Activated CD4-positive, alpha-beta memory T cell treated with anti-CD3 and anti-CD28 coated beads, Interleukin-2, amount 10 ng/mL, durations not matched to agents 7 days and 5 days (primary cell): ENCODE data around the gene ALK. TPM values are rescaled to one million over a fixed set of nuclear protein-coding genes. Genes with fewer than 3 reads are reported as not detected.

Source experiments
- CTCF ChIA-PET: fragments of 350-600 bp; sonication (Branson Sonifier 250); formaldehyde crosslinking; loops from one replicate; lab custom pipeline; 2021; ENCODE audit warnings: antibody characterized with exemption, inconsistent platforms; lab: Charles Lee
- POLR2A ChIA-PET: fragments of 350-600 bp; sonication (Branson Sonifier 250); formaldehyde crosslinking; loops from one replicate; lab custom pipeline; 2021; ENCODE audit warnings: antibody characterized with exemption; lab: Charles Lee
- DNase-seq: peaks from one replicate; pipeline ENCODE4 v3.0.0-alpha.2; 2020
- H3K27ac Mint-ChIP-seq: one replicate; pipeline ENCODE4 v1.8.0; 2021; ENCODE audit warnings: mild to moderate bottlenecking, mixed read lengths
- H3K27me3 Mint-ChIP-seq: one replicate; pipeline ENCODE4 v1.8.0; 2021; ENCODE audit warnings: mixed read lengths
- H3K36me3 Mint-ChIP-seq: one replicate; pipeline ENCODE4 v1.8.0; 2021; ENCODE audit warnings: low read depth, mixed read lengths
- H3K4me1 Mint-ChIP-seq: one replicate; pipeline ENCODE4 v1.8.0; 2021; ENCODE audit warnings: mixed read lengths
- H3K4me3 Mint-ChIP-seq: one replicate; pipeline ENCODE4 v1.8.0; 2021; ENCODE audit warnings: mild to moderate bottlenecking, mixed read lengths
- H3K9me3 Mint-ChIP-seq: one replicate; pipeline ENCODE4 v1.8.0; 2021; ENCODE audit warnings: mixed read lengths
- total RNA-seq, 2 experiments: library from RNA; stranded (reverse); gene quantifications; one replicate each; pipeline ENCODE4 v1.2.3, GENCODE V29; 2021

Gene ALK
- total RNA-seq, 2 experiments from 2014 or later, result not detected

DNA sequence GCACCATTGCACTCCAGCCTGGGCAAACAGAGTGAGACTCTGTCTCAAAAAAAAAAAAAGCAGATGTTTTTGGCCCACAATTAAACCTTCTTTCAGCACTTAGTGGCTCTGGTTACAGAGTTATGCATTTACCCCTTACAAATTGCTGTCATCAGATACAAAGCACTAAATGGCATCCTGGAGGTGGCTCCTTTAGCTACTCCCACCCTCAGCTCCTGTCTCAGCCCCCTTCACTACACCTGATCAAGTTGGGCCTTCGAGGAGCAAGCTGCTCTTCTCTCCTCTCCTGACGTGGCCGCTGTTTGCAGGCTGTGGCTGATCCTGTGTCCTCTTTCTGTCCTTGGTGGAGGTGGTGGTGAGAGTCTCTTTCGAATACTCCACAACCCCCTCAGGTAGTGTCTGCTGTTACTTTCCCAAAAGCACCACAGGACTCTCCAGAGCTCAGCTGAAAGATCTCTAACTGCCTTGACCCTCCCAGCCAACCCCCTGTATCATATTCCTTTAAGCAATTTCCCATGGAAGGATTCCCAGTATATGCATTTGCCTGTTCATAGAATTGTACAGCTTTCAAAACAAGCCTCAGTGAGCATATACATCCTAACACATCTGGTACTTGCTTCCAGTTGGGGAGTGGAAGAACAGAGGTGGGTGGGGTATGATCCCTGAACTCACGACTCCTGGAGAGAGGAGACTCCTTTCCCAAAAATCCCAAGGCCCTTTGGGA lies 520.3 kb downstream of the ALK start:
- ChIA-PET CTCF (no interaction called here), POLR2A (no interaction called here)
- Mint-ChIP-seq H3K27ac (no peak overlapping the region), H3K4me1 (no peaks in the 10 kb centered on the region), H3K36me3 (no peaks in the 10 kb centered on the region), H3K27me3 (peaks cover 1% of the 10 kb centered on the region), H3K9me3 (no peaks in the 10 kb centered on the region), H3K4me3 (no peak overlapping the region)
- no peak for DNase-seq

DNA sequence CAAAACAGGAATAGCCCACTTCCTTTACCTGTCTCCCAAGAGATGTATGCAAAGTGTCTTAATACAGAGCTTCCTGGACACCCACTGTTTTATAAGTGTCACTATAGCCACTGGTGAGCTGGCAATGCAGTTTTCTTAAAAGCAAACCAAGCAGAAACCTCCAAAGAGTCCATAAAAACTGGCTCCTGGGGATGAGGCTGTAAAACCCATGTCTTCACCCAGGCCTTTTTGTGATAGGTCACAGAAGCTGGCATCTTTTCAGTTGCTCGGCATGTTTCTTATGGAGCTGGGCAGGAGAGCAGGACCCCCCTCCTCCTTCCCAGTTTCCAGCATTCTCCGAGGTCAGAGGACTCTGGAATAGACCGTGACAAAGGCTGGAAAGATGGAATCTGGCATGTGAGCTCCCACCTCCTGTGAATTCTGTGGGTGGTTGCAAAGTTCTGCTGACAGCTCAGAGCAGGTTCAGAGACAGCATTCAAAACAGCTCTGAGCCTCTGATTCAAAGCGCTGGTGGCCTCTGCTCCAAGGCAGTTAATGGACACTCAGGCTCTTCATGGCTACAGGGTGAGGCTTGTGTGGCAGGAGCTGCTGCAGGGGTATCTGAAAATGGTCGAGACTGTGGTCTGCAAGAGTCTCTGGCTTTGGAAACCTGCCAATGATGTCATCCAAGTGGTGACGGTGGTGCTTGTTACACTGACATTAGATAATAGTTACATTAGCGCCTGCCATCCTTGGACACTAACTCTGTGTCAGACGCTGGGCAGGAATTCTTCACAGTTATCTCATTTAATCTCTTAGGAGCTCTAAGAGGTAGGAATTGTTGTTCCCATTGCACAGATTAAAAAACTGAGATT lies 522.8 kb downstream of the ALK start:
- ChIA-PET CTCF (no interaction called here), POLR2A (no interaction called here)
- Mint-ChIP-seq H3K9me3 (no peaks in the 10 kb centered on the region), H3K27ac (no peak overlapping the region), H3K4me1 (no peaks in the 10 kb centered on the region), H3K27me3 (peaks cover 6% of the 10 kb centered on the region), H3K4me3 (no peak overlapping the region), H3K36me3 (no peaks in the 10 kb centered on the region)
- DNase-seq, result no peak

DNA sequence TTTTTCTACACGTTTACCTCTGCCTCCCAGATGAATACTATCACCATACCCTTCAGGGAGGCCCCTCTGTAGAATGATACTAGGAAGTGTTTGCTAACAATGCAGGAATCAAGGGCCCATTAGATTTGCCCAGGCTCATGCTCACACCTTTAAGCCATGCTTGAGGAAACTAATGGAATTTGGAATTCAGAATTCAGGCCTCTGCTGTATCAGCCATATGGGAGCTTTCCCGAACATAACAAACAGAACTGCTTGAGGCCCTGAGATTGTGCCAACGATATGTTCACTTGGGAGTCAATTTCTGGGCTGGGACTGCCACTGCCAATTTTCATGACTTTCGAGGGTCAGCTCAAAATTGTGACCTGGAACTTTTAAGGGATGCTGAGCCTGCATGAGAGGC lies 523.7 kb downstream of the ALK start:
- no peak overlapping the region for H3K27ac Mint-ChIP-seq
- H3K36me3 Mint-ChIP-seq, result no peaks in the 10 kb centered on the region
- DNase-seq, result no peak
- H3K27me3 Mint-ChIP-seq, result peaks cover 12% of the 10 kb centered on the region
- no peaks in the 10 kb centered on the region for H3K9me3 Mint-ChIP-seq
- ChIA-PET CTCF (no interaction called here), POLR2A (no interaction called here)
- no peaks in the 10 kb centered on the region for H3K4me1 Mint-ChIP-seq
- no peak overlapping the region for H3K4me3 Mint-ChIP-seq

DNA sequence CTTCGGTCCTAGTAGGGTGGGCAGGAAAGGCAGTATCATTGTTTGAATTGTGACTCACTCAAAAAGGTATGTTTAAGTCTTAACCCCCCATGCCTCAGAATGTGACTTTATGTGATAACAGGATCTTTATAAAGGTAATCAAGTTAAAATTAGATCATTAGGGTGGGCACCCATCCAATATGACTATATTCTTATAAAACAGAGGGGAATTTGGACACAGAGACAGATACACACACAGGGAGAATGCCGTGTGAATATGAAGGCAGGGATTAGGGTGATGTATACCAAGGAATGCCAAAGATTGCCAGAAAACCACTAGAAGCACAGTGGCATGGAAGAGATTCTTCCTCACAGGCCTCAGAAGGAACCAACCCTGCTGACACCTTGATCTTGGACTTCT lies 524.3 kb downstream of the ALK start:
- H3K27ac Mint-ChIP-seq, result no peak overlapping the region
- no peak overlapping the region for H3K4me3 Mint-ChIP-seq
- no peaks in the 10 kb centered on the region for H3K36me3 Mint-ChIP-seq
- ChIA-PET POLR2A (no interaction called here), CTCF (no interaction called here)
- H3K4me1 Mint-ChIP-seq, result no peaks in the 10 kb centered on the region
- DNase-seq, result no peak
- H3K9me3 Mint-ChIP-seq, result no peaks in the 10 kb centered on the region
- peaks cover 15% of the 10 kb centered on the region for H3K27me3 Mint-ChIP-seq

DNA sequence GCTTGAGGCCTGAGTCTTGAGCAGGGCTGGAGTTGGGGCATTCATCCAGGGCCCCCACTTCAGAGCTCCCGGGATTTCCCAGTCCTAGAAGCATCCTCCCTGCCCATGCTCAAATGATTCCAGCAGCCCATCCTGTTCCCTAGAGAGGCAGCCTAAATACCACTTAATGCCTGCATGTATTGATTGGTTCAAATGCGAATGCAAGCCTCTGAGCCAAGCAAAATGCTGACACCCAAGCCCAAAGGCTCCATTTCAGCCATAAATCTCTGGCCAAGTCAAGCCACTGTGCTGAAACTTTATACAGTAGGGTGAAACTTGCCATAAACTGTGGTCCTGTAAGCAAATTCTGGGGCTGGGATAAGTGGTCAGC lies 526.4 kb downstream of the ALK start:
- H3K4me3 Mint-ChIP-seq, result no peak overlapping the region
- no peak overlapping the region for H3K27ac Mint-ChIP-seq
- H3K27me3 Mint-ChIP-seq, result peaks cover 23% of the 10 kb centered on the region
- CTCF ChIA-PET, result no interaction called here
- POLR2A ChIA-PET, result interaction anchor here (1.6 kb wide), 1 partner anchor 9 kb away, joined by 3 read pairs; no protein-coding TSS in a partner anchor
- no peak for DNase-seq
- H3K9me3 Mint-ChIP-seq, result no peaks in the 10 kb centered on the region
- H3K4me1 Mint-ChIP-seq, result no peaks in the 10 kb centered on the region
- H3K36me3 Mint-ChIP-seq, result no peaks in the 10 kb centered on the region

DNA sequence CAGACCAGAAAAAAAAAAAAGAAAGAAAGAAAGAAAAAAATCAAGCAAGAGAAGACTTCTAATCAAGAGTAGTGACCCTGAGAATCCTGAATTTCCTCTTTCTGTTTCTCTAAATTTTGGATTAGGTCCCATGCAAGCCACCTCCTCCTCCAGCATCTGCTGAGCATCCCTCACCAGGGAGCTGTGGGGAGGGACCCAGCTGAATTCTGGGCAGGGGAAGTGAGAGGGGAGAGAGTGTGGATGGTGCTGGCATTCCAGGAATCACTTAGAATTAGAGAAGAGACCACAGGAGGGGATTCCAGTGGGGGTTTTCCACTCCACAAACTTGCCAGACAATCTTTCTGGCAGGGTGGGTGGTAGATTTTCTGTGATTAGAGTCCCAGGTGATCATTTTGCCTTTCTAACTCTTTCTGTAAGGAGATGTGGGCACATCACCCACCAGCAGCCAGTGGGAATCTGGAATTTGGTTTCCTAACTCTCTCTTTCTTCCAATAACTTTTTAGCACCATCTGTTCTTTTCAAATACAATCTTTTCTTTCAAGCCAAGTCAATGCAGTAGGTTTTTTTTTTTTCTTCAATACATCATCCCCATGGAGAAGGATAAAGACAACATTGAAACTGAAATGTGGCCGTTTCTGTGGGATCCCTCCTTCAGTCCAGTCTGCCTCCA lies 526.9 kb downstream of the ALK start:
- no peaks in the 10 kb centered on the region for H3K9me3 Mint-ChIP-seq
- H3K36me3 Mint-ChIP-seq, result no peaks in the 10 kb centered on the region
- ChIA-PET POLR2A (interaction anchor here (1.6 kb wide), 1 partner anchor 8 kb away, joined by 3 read pairs; no protein-coding TSS in a partner anchor), CTCF (no interaction called here)
- DNase-seq, result no peak
- H3K27me3 Mint-ChIP-seq, result peaks cover 23% of the 10 kb centered on the region
- H3K27ac Mint-ChIP-seq, result no peak overlapping the region
- no peak overlapping the region for H3K4me3 Mint-ChIP-seq
- no peaks in the 10 kb centered on the region for H3K4me1 Mint-ChIP-seq

DNA sequence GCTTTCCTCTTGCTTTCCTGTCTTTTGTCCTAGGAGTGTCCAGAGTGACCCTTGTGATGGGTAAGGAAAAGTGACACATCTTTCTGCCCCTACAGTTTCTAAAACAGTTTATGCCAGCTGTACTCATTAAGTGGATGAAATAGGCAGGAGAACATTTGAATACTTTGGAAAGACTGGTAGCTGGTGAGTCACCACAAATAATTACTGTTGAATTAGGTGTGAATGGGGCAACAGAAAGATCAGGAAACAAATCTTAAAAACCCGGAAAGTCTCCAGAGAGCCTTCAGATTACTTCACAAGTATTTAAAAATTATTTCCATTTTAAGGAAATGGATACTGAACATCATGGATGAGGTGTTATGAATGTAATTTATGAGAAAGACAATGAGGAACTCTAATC lies 527.7 kb downstream of the ALK start:
- Mint-ChIP-seq H3K36me3 (no peaks in the 10 kb centered on the region), H3K27ac (no peak overlapping the region), H3K9me3 (no peaks in the 10 kb centered on the region), H3K4me1 (no peaks in the 10 kb centered on the region), H3K4me3 (no peak overlapping the region), H3K27me3 (peaks cover 28% of the 10 kb centered on the region)
- ChIA-PET CTCF (no interaction called here), POLR2A (interaction anchor here (1.6 kb wide), 1 partner anchor 8 kb away, joined by 3 read pairs; no protein-coding TSS in a partner anchor)
- DNase-seq, result no peak

DNA sequence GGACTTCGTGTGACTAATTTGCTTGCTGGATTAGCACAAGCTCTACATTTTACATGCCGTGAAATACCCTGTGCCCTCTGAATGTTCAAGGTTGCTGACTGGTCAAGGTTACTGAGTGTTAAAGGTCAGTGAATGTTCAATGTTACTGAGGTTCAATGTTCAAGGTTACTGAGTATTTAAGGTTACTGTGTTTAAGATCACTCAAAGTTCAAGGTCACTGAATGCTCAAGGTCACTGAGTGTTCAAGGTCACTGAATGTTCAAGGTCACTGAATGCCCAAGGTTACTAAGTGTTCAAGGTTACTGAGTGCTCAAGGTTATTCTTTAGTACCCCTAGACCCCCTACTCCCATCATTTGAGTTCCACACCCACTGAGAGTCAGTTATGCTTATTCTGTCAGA lies 528.6 kb downstream of the ALK start:
- Mint-ChIP-seq H3K27me3 (peaks cover 28% of the 10 kb centered on the region), H3K27ac (no peak overlapping the region), H3K36me3 (no peaks in the 10 kb centered on the region), H3K9me3 (no peaks in the 10 kb centered on the region), H3K4me3 (no peak overlapping the region), H3K4me1 (no peaks in the 10 kb centered on the region)
- ChIA-PET POLR2A (no interaction called here), CTCF (no interaction called here)
- DNase-seq, result no peak

DNA sequence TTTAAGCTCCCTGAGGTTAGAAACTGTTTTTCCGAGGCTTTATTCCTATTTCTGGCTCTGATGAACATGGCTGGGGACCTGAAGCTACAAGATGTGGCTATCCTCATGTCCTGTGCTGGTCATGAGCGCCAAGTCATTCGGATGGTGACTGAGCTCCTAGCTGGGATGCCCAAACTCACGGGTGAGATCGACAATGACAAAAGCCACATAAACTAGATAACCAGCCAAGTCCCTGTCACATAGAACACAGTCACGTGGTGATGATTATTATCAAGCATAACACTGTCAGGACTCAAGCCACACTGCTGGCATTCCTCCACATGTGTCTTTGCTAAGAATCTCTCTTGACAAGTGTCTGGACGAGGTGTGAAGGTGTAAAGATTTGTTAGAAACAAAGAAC lies 531.2 kb downstream of the ALK start:
- Mint-ChIP-seq H3K36me3 (no peaks in the 10 kb centered on the region), H3K27ac (no peak overlapping the region), H3K9me3 (no peaks in the 10 kb centered on the region), H3K4me1 (no peaks in the 10 kb centered on the region), H3K27me3 (peaks cover 28% of the 10 kb centered on the region), H3K4me3 (no peak overlapping the region)
- no peak for DNase-seq
- POLR2A ChIA-PET, result no interaction called here
- CTCF ChIA-PET, result no interaction called here

DNA sequence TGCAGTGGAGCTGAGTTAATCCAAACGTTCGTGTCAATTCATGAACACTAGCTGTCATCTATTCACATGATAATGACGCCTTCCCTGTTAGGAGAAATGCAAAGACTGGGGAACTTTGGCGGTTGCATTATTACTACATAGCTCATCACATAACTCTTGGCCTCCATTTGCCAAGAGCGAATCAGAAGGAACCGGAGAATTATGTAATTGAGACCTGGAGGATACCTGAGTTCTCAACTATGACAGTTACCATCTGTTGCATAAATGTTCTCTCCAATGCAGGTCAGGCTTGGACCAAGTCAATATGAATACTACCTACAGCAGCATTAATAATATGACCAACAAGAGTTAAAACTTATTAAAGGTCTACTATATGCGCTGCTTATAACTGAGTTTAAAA lies 531.7 kb downstream of the ALK start:
- no peak overlapping the region for H3K27ac Mint-ChIP-seq
- H3K4me1 Mint-ChIP-seq, result no peaks in the 10 kb centered on the region
- POLR2A ChIA-PET, result no interaction called here
- CTCF ChIA-PET, result no interaction called here
- no peak overlapping the region for H3K4me3 Mint-ChIP-seq
- no peaks in the 10 kb centered on the region for H3K36me3 Mint-ChIP-seq
- no peak for DNase-seq
- no peaks in the 10 kb centered on the region for H3K9me3 Mint-ChIP-seq
- peaks cover 25% of the 10 kb centered on the region for H3K27me3 Mint-ChIP-seq

DNA sequence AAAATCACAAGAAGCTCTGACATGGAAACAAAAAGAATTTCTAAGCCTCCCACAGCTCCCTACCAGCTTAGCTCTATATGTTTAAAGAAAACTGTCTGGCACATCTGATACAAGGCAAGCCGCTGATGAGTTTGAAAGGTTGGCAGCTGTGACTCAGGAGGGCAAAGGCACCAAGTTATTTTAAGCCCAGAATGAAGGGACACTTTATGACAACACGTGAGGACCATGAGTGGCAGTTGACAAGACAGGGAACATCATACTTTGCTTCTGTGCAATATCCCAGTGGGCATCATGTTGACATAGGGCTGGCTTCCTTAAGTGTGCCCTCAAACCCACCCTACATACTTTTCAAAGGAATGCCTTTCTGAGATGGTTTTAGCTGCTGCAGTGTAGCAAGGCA lies 533.3 kb downstream of the ALK start:
- H3K4me1 Mint-ChIP-seq, result no peaks in the 10 kb centered on the region
- H3K27ac Mint-ChIP-seq, result no peak overlapping the region
- ChIA-PET POLR2A (no interaction called here), CTCF (no interaction called here)
- no peak for DNase-seq
- no peaks in the 10 kb centered on the region for H3K9me3 Mint-ChIP-seq
- H3K4me3 Mint-ChIP-seq, result no peak overlapping the region
- H3K27me3 Mint-ChIP-seq, result peaks cover 17% of the 10 kb centered on the region
- H3K36me3 Mint-ChIP-seq, result no peaks in the 10 kb centered on the region

DNA sequence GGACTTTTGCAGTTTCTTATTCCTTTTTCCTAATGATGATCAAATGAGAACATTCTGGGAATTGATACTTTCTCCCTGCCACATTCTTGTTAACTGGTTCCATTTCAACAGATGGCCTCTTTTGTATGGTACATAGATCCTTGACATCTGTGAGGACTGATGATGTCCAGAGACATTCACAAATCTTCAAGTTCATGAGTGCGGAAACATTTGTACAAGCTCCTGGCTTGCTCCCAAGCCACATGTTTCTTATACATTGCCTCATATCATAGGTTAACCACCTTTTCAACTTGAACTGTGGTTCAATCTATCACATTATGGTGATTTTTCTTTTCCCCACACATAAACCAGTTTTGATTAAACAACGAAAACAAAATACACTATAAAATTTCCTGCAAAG lies 538.9 kb downstream of the ALK start:
- Mint-ChIP-seq H3K27ac (no peak overlapping the region), H3K4me3 (no peak overlapping the region), H3K27me3 (peaks cover 13% of the 10 kb centered on the region), H3K9me3 (no peaks in the 10 kb centered on the region), H3K4me1 (no peaks in the 10 kb centered on the region), H3K36me3 (no peaks in the 10 kb centered on the region)
- no peak for DNase-seq
- CTCF ChIA-PET, result no interaction called here
- POLR2A ChIA-PET, result no interaction called here

DNA sequence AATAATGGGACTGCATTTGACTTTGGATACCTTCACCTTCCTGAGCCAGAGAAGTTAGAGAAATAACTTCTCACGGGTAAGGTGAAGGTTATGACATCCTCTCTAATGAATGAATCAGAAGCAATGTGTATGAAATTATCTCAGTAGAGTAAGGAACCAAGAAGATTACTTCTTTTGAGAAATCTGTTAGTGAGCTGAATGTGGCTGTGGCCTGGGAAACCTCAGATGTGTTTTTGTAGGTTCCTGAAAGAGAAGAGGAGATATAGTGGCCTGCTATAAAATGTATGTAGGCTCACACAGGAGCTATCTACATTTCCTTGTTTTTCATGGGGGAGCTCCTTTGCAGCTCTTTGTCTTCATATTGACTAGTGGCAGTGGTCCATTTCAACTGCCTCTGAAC lies 543.6 kb downstream of the ALK start:
- POLR2A ChIA-PET, result no interaction called here
- CTCF ChIA-PET, result no interaction called here

More for the DNA sequence above, 543.6 kb downstream of the ALK start:
- Mint-ChIP-seq H3K9me3 (no peaks in the 10 kb centered on the region), H3K4me3 (no peak overlapping the region), H3K27me3 (peaks cover 19% of the 10 kb centered on the region), H3K4me1 (no peaks in the 10 kb centered on the region), H3K36me3 (no peaks in the 10 kb centered on the region), H3K27ac (no peak overlapping the region)
- DNase-seq, result no peak
